ENCODE results near the gene INSIG2.
A peak's percentile ranks its signal among the peaks of the same experiment; 100 is the strongest.

The INSIG2 gene

GRCh38 chr2:118088051-118089024 is at the start of gene INSIG2:
Gene INSIG2, plus strand, starts transcription at chr2:118088471. Its CDS starts 8,086 bp downstream, at chr2:118096557.
- peak within 1 kb of the TSS; percentile 90 for H3K4me3 Mint-ChIP-seq
- no peaks in the 10 kb centered on the region for H3K36me3 Mint-ChIP-seq
- no peaks in the 10 kb centered on the region for H3K27me3 Mint-ChIP-seq
- peaks cover 20% of the 10 kb centered on the region for H3K4me1 Mint-ChIP-seq
- H3K9me3 Mint-ChIP-seq, result no peaks in the 10 kb centered on the region
- peak within 1 kb of the TSS; percentile 88 for H3K27ac Mint-ChIP-seq

- Mint-ChIP-seq H3K36me3 (peaks cover 2% of the 10 kb centered on the region), H3K27ac (no peak overlapping the region), H3K27me3 (peaks cover 36% of the 10 kb centered on the region), H3K4me1 (no peaks in the 10 kb centered on the region), H3K4me3 (no peak overlapping the region), H3K9me3 (peaks cover 3% of the 10 kb centered on the region)
Observed at GRCh38 chr2:118040891-118041290, 47.4 kb upstream of the INSIG2 start.

- Mint-ChIP-seq H3K27me3 (peaks cover 31% of the 10 kb centered on the region), H3K4me1 (no peaks in the 10 kb centered on the region), H3K36me3 (no peaks in the 10 kb centered on the region), H3K27ac (no peak overlapping the region), H3K4me3 (no peak overlapping the region), H3K9me3 (no peaks in the 10 kb centered on the region)
Observed at GRCh38 chr2:118044103-118044716, 44.1 kb upstream of the INSIG2 start.

GRCh38 chr2:118044854-118045253 is 43.4 kb upstream of the INSIG2 start:
- Mint-ChIP-seq H3K4me1 (no peaks in the 10 kb centered on the region), H3K9me3 (no peaks in the 10 kb centered on the region), H3K27me3 (peaks cover 33% of the 10 kb centered on the region), H3K27ac (no peak overlapping the region), H3K4me3 (no peak overlapping the region), H3K36me3 (no peaks in the 10 kb centered on the region)

- Mint-ChIP-seq H3K9me3 (no peaks in the 10 kb centered on the region), H3K36me3 (no peaks in the 10 kb centered on the region), H3K4me1 (no peaks in the 10 kb centered on the region), H3K4me3 (no peak overlapping the region), H3K27ac (no peak overlapping the region), H3K27me3 (peaks cover 35% of the 10 kb centered on the region)
Observed at GRCh38 chr2:118045286-118045685, 43.0 kb upstream of the INSIG2 start.

GRCh38 chr2:118046634-118047210 is 41.5 kb upstream of the INSIG2 start:
- H3K4me1 Mint-ChIP-seq, result no peaks in the 10 kb centered on the region
- peaks cover 37% of the 10 kb centered on the region for H3K27me3 Mint-ChIP-seq
- H3K36me3 Mint-ChIP-seq, result no peaks in the 10 kb centered on the region
- no peak overlapping the region for H3K27ac Mint-ChIP-seq
- no peaks in the 10 kb centered on the region for H3K9me3 Mint-ChIP-seq
- no peak overlapping the region for H3K4me3 Mint-ChIP-seq

DNA sequence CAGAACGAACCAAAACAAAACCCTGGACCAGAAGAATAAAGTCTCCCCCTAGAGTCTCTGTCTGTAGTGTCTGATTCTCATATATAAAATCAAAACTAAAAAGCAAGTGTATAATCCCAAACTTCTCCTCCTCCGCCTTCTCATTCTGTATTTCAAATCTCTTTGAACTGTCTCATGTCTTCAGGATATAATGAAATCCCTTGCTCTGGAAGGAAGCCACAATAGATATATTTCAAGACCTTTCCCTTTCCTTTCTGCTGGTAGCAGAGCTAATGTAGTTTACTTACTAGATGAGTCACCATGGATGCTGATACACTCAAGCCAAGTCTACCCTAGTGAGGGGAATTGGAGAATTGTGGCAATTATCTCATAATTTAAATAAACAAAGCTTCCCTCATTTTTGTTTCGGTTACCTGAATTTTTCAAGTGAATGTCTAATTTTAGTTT is 40.9 kb upstream of the INSIG2 start:
- Mint-ChIP-seq H3K4me3 (no peak overlapping the region), H3K4me1 (no peaks in the 10 kb centered on the region), H3K27ac (no peak overlapping the region), H3K9me3 (no peaks in the 10 kb centered on the region), H3K27me3 (peaks cover 36% of the 10 kb centered on the region), H3K36me3 (no peaks in the 10 kb centered on the region)

- Mint-ChIP-seq H3K4me1 (no peaks in the 10 kb centered on the region), H3K27me3 (peaks cover 34% of the 10 kb centered on the region)
Observed at GRCh38 chr2:118048401-118048800, 39.9 kb upstream of the INSIG2 start.

DNA sequence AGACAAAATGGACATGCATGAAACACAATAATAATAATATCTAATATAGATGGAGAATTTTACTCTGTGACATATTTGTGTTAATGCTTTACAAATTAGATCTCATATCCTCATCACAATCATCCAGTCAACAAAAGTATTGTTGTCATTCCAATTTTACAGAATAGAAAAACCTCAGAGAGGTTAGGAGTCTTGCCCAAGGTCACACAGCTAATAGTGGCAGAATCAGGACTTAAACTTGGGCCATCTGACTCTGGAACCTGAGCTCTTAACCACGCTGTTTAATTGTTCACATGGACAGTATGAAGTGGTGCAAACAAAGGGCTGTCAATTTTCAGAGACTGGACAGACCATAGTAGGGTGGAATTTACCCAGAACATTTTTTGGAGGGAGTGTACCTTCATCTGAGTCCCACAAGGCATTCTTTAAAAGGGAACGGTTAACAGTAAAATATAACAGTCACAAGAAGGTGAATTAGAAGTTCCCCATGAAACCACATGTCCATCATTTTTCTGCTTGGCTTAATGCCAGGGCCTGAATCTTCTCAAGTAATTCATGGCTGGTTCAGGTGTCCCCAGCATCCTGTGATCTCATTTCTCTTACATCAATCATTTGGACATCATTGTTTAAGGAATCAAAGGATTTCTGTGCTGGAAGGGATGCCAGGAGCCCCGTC is 39.0 kb upstream of the INSIG2 start:
- no peak overlapping the region for H3K4me3 Mint-ChIP-seq
- H3K27me3 Mint-ChIP-seq, result peaks cover 32% of the 10 kb centered on the region
- no peaks in the 10 kb centered on the region for H3K9me3 Mint-ChIP-seq
- H3K36me3 Mint-ChIP-seq, result no peaks in the 10 kb centered on the region
- no peak overlapping the region for H3K27ac Mint-ChIP-seq
- H3K4me1 Mint-ChIP-seq, result no peaks in the 10 kb centered on the region

More at GRCh38 chr2:118048401-118048800, 39.9 kb upstream of the INSIG2 start:
- H3K27ac Mint-ChIP-seq, result no peak overlapping the region
- no peaks in the 10 kb centered on the region for H3K9me3 Mint-ChIP-seq
- H3K4me3 Mint-ChIP-seq, result no peak overlapping the region
- H3K36me3 Mint-ChIP-seq, result no peaks in the 10 kb centered on the region

- Mint-ChIP-seq H3K4me3 (no peak overlapping the region), H3K27ac (no peak overlapping the region), H3K27me3 (peaks cover 32% of the 10 kb centered on the region), H3K4me1 (no peaks in the 10 kb centered on the region), H3K36me3 (no peaks in the 10 kb centered on the region), H3K9me3 (no peaks in the 10 kb centered on the region)
Observed at GRCh38 chr2:118049816-118050140, 38.5 kb upstream of the INSIG2 start.

- Mint-ChIP-seq H3K27me3 (peaks cover 36% of the 10 kb centered on the region), H3K4me3 (no peak overlapping the region), H3K36me3 (no peaks in the 10 kb centered on the region), H3K9me3 (no peaks in the 10 kb centered on the region), H3K27ac (no peak overlapping the region), H3K4me1 (no peaks in the 10 kb centered on the region)
Observed at GRCh38 chr2:118050386-118050785, 37.9 kb upstream of the INSIG2 start.

GRCh38 chr2:118050974-118051373 is 37.3 kb upstream of the INSIG2 start:
- Mint-ChIP-seq H3K27me3 (peaks cover 42% of the 10 kb centered on the region), H3K9me3 (no peaks in the 10 kb centered on the region), H3K27ac (no peak overlapping the region), H3K36me3 (no peaks in the 10 kb centered on the region), H3K4me3 (no peak overlapping the region), H3K4me1 (no peaks in the 10 kb centered on the region)

DNA sequence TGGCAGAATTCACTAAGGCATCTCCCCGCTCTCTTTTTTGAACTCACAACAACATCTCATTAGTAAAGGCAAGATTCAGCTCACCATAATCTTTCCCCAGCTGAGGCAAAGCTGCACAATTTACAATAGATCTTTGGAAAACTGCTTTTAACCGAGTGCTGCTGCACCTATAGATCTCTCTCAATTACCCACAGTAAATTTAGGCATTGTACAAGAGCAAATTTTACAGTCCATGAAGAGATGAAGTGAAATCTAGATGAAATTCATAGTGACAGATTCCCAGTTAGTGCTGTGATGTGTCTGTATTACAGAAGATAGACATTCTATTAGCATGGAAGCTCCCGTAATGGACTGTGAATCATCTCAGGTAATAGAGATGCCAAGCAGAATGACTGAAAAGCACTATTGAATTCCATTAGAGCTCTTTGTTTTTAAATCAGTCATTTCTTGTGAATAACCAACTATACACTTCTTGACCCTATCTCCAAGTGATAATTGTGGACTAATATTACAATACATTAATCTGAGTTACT is 36.4 kb upstream of the INSIG2 start:
- H3K9me3 Mint-ChIP-seq, result no peaks in the 10 kb centered on the region
- H3K36me3 Mint-ChIP-seq, result no peaks in the 10 kb centered on the region
- H3K4me3 Mint-ChIP-seq, result no peak overlapping the region
- H3K4me1 Mint-ChIP-seq, result no peaks in the 10 kb centered on the region
- H3K27me3 Mint-ChIP-seq, result peaks cover 42% of the 10 kb centered on the region
- no peak overlapping the region for H3K27ac Mint-ChIP-seq

DNA sequence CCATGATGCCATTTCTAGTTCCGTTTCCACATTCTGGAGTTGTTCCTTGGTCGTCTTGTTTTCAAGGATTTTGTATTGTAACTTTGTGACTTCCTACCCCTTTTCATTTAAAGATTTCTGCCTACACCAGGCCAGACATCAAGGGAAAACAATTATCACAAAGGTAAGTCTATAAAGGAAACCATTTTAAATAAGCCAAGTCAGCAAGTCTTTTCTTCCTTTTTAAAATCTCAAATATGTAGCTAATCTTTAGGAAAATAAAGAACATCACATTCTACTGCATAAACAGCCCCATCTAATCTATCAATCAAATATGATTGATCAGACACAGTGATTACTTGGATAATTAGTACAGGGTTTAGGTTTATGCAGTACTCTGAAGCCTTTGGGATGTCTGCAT is 35.8 kb upstream of the INSIG2 start:
- no peaks in the 10 kb centered on the region for H3K9me3 Mint-ChIP-seq
- no peak overlapping the region for H3K4me3 Mint-ChIP-seq
- H3K4me1 Mint-ChIP-seq, result no peaks in the 10 kb centered on the region
- H3K36me3 Mint-ChIP-seq, result no peaks in the 10 kb centered on the region
- peaks cover 43% of the 10 kb centered on the region for H3K27me3 Mint-ChIP-seq
- no peak overlapping the region for H3K27ac Mint-ChIP-seq

DNA sequence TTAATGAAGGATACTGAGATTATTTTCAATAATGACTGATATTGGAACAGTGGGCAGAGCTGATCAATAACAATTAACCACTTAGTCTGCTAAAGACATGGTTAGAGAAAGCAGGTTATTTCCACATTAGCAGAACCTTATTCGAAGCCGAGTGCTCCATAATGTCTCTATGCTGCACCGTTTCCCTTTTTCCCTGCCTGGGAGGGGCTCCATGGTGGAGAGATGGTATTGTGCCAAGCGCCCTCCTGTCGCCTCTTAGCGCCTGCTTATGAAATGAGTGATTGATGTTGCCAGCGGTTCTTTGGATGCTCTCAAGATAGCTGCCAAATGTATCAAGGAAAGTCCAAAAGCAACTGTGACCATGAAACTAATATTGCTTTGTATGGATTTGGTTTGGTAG is 34.6 kb upstream of the INSIG2 start:
- no peak overlapping the region for H3K4me3 Mint-ChIP-seq
- H3K4me1 Mint-ChIP-seq, result no peaks in the 10 kb centered on the region
- H3K9me3 Mint-ChIP-seq, result no peaks in the 10 kb centered on the region
- peaks cover 41% of the 10 kb centered on the region for H3K27me3 Mint-ChIP-seq
- H3K36me3 Mint-ChIP-seq, result no peaks in the 10 kb centered on the region
- no peak overlapping the region for H3K27ac Mint-ChIP-seq
